ENCODE data around the gene SHOC2.
A peak's percentile ranks its signal among the peaks of the same experiment; 100 is the strongest.

The SHOC2 gene

DNA sequence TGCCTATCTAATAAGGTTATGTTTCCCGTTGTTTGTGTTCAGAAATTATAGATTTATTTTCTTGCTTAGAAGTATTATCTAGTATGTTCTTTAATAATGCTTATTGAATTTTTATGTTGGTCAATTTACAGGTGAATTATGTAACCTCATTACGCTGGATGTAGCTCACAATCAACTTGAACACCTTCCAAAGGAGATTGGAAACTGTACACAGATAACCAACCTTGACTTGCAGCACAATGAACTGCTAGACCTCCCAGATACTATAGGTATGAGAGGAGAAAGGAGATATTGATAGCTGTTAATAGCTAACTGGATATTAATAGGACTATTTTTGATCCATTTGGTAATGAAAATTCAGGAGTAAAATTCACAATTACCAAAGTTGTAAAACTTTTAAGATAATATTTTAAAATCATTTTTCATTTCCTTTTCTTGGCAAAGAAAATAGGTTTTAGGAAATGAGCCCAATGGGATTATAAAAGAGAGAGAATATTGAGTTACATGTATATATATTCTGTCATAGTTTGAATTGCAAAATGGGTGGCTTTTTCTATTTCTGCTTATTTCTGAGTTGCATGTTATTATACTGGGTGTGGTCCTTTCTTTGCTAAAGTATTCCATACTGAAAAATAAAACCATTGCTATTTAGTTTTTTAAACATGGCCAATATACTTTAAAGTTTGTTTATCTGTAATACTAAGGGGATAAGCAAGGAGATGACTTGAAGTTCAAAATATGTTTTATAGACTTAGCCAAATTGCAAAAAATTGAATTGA, 66.3 kb downstream of the SHOC2 start:
- no peak for DNase-seq (ENCODE audit: low spot score)
- TF ChIP-seq, protein P1, sequence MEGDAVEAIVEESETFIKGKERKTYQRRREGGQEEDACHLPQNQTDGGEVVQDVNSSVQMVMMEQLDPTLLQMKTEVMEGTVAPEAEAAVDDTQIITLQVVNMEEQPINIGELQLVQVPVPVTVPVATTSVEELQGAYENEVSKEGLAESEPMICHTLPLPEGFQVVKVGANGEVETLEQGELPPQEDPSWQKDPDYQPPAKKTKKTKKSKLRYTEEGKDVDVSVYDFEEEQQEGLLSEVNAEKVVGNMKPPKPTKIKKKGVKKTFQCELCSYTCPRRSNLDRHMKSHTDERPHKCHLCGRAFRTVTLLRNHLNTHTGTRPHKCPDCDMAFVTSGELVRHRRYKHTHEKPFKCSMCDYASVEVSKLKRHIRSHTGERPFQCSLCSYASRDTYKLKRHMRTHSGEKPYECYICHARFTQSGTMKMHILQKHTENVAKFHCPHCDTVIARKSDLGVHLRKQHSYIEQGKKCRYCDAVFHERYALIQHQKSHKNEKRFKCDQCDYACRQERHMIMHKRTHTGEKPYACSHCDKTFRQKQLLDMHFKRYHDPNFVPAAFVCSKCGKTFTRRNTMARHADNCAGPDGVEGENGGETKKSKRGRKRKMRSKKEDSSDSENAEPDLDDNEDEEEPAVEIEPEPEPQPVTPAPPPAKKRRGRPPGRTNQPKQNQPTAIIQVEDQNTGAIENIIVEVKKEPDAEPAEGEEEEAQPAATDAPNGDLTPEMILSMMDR (IDR thresholded peaks at IDR 0.05; ENCODE audit: extremely low read depth, insufficient read depth, missing control alignments): no peak
- in situ Hi-C loops (cut with MboI; ENCODE audit: low pct_unique_long_range_greater_than_20kb, low sequenced_read_pairs, unreplicated experiment): no loop called here

DNA sequence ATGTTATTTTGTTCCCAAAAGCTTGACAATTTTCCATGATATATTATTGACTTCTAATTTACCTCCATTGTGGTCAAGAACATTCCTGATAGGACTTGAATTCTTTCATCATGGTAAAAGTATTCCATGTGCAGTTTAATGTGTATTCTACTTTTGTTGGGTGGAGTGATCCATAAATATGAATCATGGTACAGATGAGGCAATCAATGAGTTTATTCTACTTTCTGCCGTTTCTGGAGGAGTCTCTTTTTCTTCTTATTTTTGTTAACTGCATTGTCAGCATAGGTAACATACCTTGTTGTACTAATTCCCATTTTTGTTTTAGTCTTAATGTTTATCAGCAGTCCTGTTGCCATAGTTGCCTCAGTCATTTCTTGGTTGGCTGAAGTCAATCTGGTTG, 69.6 kb downstream of the SHOC2 start:
- no peak for DNase-seq (ENCODE audit: low spot score)
- TF ChIP-seq, protein P1 (IDR thresholded peaks at IDR 0.05; ENCODE audit: extremely low read depth, insufficient read depth, missing control alignments): no peak
- in situ Hi-C loops (cut with MboI; ENCODE audit: low pct_unique_long_range_greater_than_20kb, low sequenced_read_pairs, unreplicated experiment): no loop called here

DNA sequence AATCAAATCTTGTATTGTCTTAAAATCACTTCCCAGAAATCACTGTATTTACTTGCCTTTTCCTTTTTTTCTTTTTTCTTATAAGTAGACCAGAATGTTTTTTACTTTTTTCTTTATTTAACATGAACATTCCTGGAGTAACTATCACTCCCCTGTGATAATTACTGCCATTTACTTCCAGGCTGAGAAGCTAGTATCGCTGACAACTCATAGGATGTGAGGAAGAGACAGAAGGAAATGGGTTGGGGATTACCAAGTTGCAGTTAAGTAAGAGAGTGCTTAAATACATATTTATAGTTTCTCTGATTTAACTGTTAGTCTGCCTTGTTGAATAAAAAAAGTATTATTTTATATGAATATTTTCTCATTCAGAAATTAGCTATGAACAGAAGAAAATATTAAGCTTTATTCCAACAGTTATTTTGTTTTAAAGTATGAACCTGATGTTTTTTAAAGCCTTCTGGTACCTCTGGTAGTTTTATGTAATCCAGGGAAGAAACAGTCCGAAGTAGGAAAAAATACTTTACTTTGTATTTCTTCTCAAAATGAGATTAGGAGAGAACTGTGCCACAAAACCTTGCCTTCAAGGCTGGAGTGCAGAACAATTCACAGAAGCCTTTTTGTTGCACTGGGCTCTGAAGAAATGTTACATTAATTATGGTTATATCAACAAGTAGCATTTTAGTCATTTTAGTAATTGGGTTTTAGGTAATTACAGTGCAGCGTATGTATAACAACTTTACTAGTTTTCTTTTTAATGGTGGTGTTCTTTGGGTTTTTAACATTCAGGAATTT, 72.8 kb downstream of the SHOC2 start:
- DNase-seq (ENCODE audit: low spot score): no peak
- in situ Hi-C loops (cut with MboI; ENCODE audit: low pct_unique_long_range_greater_than_20kb, low sequenced_read_pairs, unreplicated experiment): no loop called here
- TF ChIP-seq, protein P1 (IDR thresholded peaks at IDR 0.05; ENCODE audit: extremely low read depth, insufficient read depth, missing control alignments): no peak

DNA sequence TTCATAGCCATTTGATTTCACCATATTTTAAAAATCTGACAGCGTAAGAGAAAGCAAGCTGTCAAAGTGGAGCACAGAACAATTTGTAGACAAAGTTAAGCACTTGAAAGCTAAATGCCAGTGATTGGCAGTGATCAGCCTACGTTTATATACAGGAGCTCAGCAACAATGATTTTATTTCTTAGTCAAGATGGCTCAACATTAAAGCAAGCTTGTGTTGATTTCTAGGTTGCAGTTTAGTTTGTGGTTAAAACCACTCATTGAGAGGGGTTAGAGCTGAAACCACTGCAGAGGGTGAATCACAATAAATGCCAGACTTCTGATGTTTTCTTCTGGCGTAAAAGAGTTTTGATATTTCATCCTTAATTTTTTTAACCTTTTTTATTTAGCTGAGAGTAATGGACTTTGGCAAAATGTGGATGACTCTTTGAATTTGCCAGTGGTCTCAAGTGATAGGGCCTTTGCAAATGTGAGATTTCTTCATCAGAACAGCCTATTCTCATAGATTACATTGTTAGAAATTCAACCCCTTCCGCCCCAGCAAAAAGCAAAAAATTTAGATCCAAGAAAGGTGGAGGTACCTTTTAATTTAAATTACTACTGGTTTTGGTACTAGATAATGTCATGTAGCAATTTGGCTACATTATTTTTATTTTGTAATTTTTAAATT, 73.8 kb downstream of the SHOC2 start:
- in situ Hi-C loops (cut with MboI; ENCODE audit: low pct_unique_long_range_greater_than_20kb, low sequenced_read_pairs, unreplicated experiment): no loop called here
- DNase-seq (ENCODE audit: low spot score): peak; percentile 31
- TF ChIP-seq, protein P1 (IDR thresholded peaks at IDR 0.05; ENCODE audit: extremely low read depth, insufficient read depth, missing control alignments): no peak

DNA sequence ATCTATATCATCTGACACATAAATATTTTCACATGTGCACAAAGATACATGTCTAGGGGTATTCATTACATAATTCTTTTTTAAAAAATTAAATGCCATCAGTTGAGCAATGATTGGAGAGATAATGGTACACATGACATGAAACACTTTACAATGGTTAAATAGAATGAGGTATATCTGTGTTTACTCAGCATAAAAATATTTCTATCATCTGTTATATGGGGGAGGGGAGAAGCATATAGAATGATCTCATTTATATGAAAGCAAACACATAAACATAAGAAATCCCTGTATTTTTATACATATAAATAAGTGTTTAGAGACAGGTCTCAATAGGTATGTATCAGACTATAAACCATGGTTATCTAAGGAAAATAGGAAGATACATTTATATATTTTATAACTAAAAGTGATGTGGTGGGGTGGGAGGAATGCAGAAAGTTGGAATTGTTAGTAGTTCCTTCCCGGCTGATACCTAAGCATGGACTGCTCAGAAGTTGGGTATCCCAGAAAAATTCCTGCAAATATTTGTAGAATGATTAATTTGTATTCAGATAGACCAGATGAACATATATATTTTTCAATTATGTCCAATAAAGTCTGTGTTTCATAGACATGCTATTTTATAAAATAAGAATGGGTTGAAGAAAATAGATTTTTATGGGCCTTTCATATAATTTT, 75.1 kb downstream of the SHOC2 start:
- no peak for DNase-seq (ENCODE audit: low spot score)
- TF ChIP-seq, protein P1 (IDR thresholded peaks at IDR 0.05; ENCODE audit: extremely low read depth, insufficient read depth, missing control alignments): no peak
- in situ Hi-C loops (cut with MboI; ENCODE audit: low pct_unique_long_range_greater_than_20kb, low sequenced_read_pairs, unreplicated experiment): no loop called here

DNA sequence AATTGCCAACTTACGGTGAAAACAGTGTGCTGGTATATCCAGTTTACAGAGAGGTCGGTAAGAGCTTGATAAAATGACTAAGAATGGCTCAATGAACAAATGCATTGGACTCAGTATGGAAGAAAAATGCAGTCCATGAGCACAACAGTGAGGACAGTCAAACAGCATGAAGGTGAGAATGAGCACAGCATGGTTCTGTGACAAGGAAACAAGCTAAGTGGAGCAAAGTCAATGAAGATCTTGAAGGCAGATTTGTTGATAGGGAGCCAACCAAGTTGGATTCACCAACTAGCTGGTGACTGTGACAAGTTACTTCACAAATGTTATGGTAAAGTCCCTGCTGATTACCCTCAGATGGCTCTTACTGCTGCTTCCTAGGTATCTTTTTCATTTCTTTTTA, 75.9 kb downstream of the SHOC2 start:
- TF ChIP-seq, protein P1 (IDR thresholded peaks at IDR 0.05; ENCODE audit: extremely low read depth, insufficient read depth, missing control alignments): no peak
- DNase-seq (ENCODE audit: low spot score): no peak
- in situ Hi-C loops (cut with MboI; ENCODE audit: low pct_unique_long_range_greater_than_20kb, low sequenced_read_pairs, unreplicated experiment): no loop called here
